H1 (cell line): ENCODE measurements around the gene TYRO3. TPM values are rescaled to one million over a fixed set of nuclear protein-coding genes. Genes with fewer than 3 reads are reported as not detected.

Source experiments
- CTCF ChIA-PET: fragments of 300-600 bp; sonication (Branson Sonifier 250); formaldehyde crosslinking; loops from one replicate; lab custom pipeline; 2021; ENCODE audit not compliant: partially characterized antibody; lab: Charles Lee
- POLR2A ChIA-PET: fragments of 300-600 bp; sonication (Branson Sonifier 250); formaldehyde crosslinking; loops from one replicate; lab custom pipeline; 2021; ENCODE audit warnings: inconsistent platforms; ENCODE audit not compliant: partially characterized antibody; lab: Charles Lee
- DNase-seq, 2 experiments: peaks; one replicate each; pipeline versions ENCODE4 v3.0.0 to v3.0.0-alpha.2; 2010 to 2022; ENCODE audit warnings: low spot score in 2 of 2, low read depth in 1 of 2, mixed read lengths in 1 of 2
- FAIRE-seq: peaks from 2 replicates; lab custom pipeline; 2011; peaks lifted over from hg19 to GRCh38; lab: Jason Lieb, UNC
- H2AFZ ChIP-seq: 2 replicates; pipeline ENCODE4 v1.8.1; 2012; ENCODE audit warnings: low read length, inconsistent platforms
- H2AK5ac ChIP-seq: 2 replicates; pipeline ENCODE4 v1.6.1; 2013; ENCODE audit warnings: low read depth, low read length
- H2BK120ac ChIP-seq: replicated peaks from 2 replicates; pipeline ENCODE3; 2013; ENCODE audit warnings: low read depth, low read length, inconsistent platforms
- H2BK12ac ChIP-seq: 2 replicates; pipeline ENCODE4 v1.6.1; 2013; ENCODE audit warnings: low read depth, low read length
- H2BK15ac ChIP-seq: 2 replicates; pipeline ENCODE4 v1.6.1; 2013; ENCODE audit warnings: low read length
- H2BK20ac ChIP-seq: 2 replicates; pipeline ENCODE4 v1.6.1; 2013; ENCODE audit warnings: low read length
- H2BK5ac ChIP-seq: 2 replicates; pipeline ENCODE4 v1.6.1; 2013; ENCODE audit warnings: low read depth, low read length
- H3K14ac ChIP-seq: 2 replicates; pipeline ENCODE4 v1.6.1; 2013; ENCODE audit warnings: inconsistent platforms; ENCODE audit not compliant: insufficient read length
- H3K18ac ChIP-seq: 2 replicates; pipeline ENCODE4 v1.6.1; 2013; ENCODE audit warnings: low read length; ENCODE audit errors: extremely low read depth
- H3K23ac ChIP-seq: 2 replicates; pipeline ENCODE4 v1.6.1; 2013; ENCODE audit warnings: inconsistent platforms; ENCODE audit not compliant: insufficient read length
- H3K23me2 ChIP-seq: 2 replicates; pipeline ENCODE4 v1.6.1; 2013; ENCODE audit warnings: low read depth, low read length
- H3K27ac ChIP-seq: 2 replicates; pipeline ENCODE4 v1.6.1; 2011; ENCODE audit warnings: low read depth, low read length, inconsistent platforms
- H3K27me3 ChIP-seq, 4 experiments: replicated peaks in 1 of 4; 1 replicate in 1 of 4; 2 replicates in 3 of 4; pipeline versions ENCODE4 v1.6.1 to v1.8.1; 2011 to 2013; ENCODE audit warnings: low read length in 3 of 4, mild to moderate bottlenecking in 3 of 4, inconsistent platforms in 2 of 4, mixed read lengths in 2 of 4, moderate library complexity in 1 of 4; ENCODE audit not compliant: control insufficient read depth in 3 of 4, insufficient read depth in 3 of 4; ENCODE audit errors: extremely low read depth in 1 of 4
- H3K36me3 ChIP-seq, 4 experiments: 2 replicates each; pipeline versions ENCODE4 v1.6.1 to v1.8.1; 2011 to 2013; ENCODE audit warnings: mild to moderate bottlenecking in 4 of 4, low read length in 3 of 4, moderate library complexity in 2 of 4, control low read depth in 1 of 4, inconsistent platforms in 1 of 4; ENCODE audit not compliant: insufficient read depth in 4 of 4, control insufficient read depth in 2 of 4
- H3K4ac ChIP-seq: replicated peaks from 2 replicates; pipeline ENCODE3; 2013; ENCODE audit warnings: low read length, low read depth, mixed read lengths, inconsistent platforms; ENCODE audit not compliant: insufficient read length
- H3K4me1 ChIP-seq, 4 experiments: replicated peaks in 1 of 4; 1 replicate in 1 of 4; 2 replicates in 3 of 4; pipeline versions ENCODE4 v1.6.1 to v1.8.1; 2011 to 2013; ENCODE audit warnings: low read length in 3 of 4, inconsistent platforms in 2 of 4, mixed read lengths in 1 of 4; ENCODE audit not compliant: insufficient read depth in 4 of 4, control insufficient read depth in 3 of 4
- H3K4me2 ChIP-seq, 2 experiments: 2 replicates each; pipeline versions ENCODE4 v1.6.1 to v1.8.1; 2011 to 2013; ENCODE audit warnings: low read depth in 2 of 2, low read length in 2 of 2, control low read depth in 1 of 2, inconsistent platforms in 1 of 2, mild to moderate bottlenecking in 1 of 2; ENCODE audit not compliant: insufficient read depth in 1 of 2
- H3K4me3 ChIP-seq, 4 experiments: fragments of 200-600, 300-600 bp in 1 of 4; sonication (generic), shearing (Covaris generic), sonication (Bioruptor Twin) in 1 of 4; 2 replicates each; pipeline versions ENCODE4 v1.5.1 to v1.8.1; 2011 to 2016; ENCODE audit warnings: low read length in 4 of 4, low read depth in 3 of 4, control low read depth in 2 of 4, inconsistent platforms in 2 of 4, mild to moderate bottlenecking in 2 of 4, mixed read lengths in 1 of 4, moderate library complexity in 1 of 4; ENCODE audit not compliant: insufficient read depth in 2 of 4; ENCODE audit errors: extremely low read depth in 1 of 4
- H3K56ac ChIP-seq: replicated peaks from 2 replicates; pipeline ENCODE3; 2013; ENCODE audit warnings: low read depth, mild to moderate bottlenecking, mixed read lengths, low read length, inconsistent platforms; ENCODE audit not compliant: insufficient read length
- H3K79me1 ChIP-seq: 2 replicates; pipeline ENCODE4 v1.6.1; 2013; ENCODE audit warnings: low read depth, low read length, control low read depth
- H3K79me2 ChIP-seq, 2 experiments: 2 replicates each; pipeline versions ENCODE4 v1.6.1 to v1.8.1; 2012 to 2013; ENCODE audit warnings: low read length in 2 of 2, mild to moderate bottlenecking in 2 of 2, inconsistent platforms in 1 of 2; ENCODE audit not compliant: insufficient read depth in 2 of 2, control insufficient read depth in 1 of 2
- H3K9ac ChIP-seq, 4 experiments: replicated peaks in 1 of 4; 1 replicate in 1 of 4; 2 replicates in 3 of 4; pipeline versions ENCODE4 v1.6.1 to v1.8.1; 2011 to 2013; ENCODE audit warnings: low read depth in 3 of 4, low read length in 3 of 4, control low read depth in 2 of 4, mild to moderate bottlenecking in 2 of 4, moderate library complexity in 2 of 4, inconsistent platforms in 1 of 4; ENCODE audit errors: extremely low read depth in 1 of 4
- H3K9me3 ChIP-seq, 2 experiments: 2 replicates each; pipeline versions ENCODE4 v1.6.1 to v1.8.1; 2012 to 2013; ENCODE audit warnings: mild to moderate bottlenecking in 2 of 2, moderate library complexity in 2 of 2, control low read depth in 1 of 2, inconsistent platforms in 1 of 2, low read depth in 1 of 2, low read length in 1 of 2, mixed read lengths in 1 of 2; ENCODE audit not compliant: insufficient read depth in 2 of 2
- H4K20me1 ChIP-seq, 2 experiments: replicated peaks in 1 of 2; 2 replicates each; pipeline versions ENCODE3 to v1.8.1; 2011 to 2013; ENCODE audit warnings: inconsistent platforms in 2 of 2, low read length in 2 of 2, mild to moderate bottlenecking in 1 of 2; ENCODE audit not compliant: insufficient read depth in 2 of 2, control insufficient read depth in 1 of 2
- H4K5ac ChIP-seq: 2 replicates; pipeline ENCODE4 v1.6.1; 2013; ENCODE audit warnings: low read length, low read depth, mixed read lengths, inconsistent platforms; ENCODE audit not compliant: insufficient read length
- H4K8ac ChIP-seq: 2 replicates; pipeline ENCODE4 v1.8.0; 2013; ENCODE audit warnings: mild to moderate bottlenecking, moderate library complexity, low read length, inconsistent platforms; ENCODE audit not compliant: insufficient read depth; ENCODE audit errors: extremely low read depth
- H4K91ac ChIP-seq: replicated peaks from 2 replicates; pipeline ENCODE3; 2013; ENCODE audit warnings: low read length, mixed read lengths, inconsistent platforms; ENCODE audit not compliant: insufficient read length
- CBX5 ChIP-seq: fragments of 300-800, 300-1000 bp; sonication (generic); IDR thresholded peaks from 2 replicates; pipeline ENCODE4 v1.7.1; 2016; ENCODE audit warnings: antibody characterized with exemption, low read length, low read depth
- CTBP2 ChIP-seq: IDR thresholded peaks from 2 replicates; pipeline ENCODE4 v1.7.0; 2011; ENCODE audit warnings: borderline replicate concordance, mild to moderate bottlenecking, moderate library complexity, mixed read lengths, low read length; ENCODE audit not compliant: insufficient read depth, insufficient read length
- E2F6 ChIP-seq: IDR thresholded peaks from 2 replicates; pipeline ENCODE4 v1.6.1; 2012; ENCODE audit warnings: inconsistent platforms
- FOSL1 ChIP-seq: IDR thresholded peaks from 2 replicates; pipeline ENCODE4 v1.6.1; 2011; ENCODE audit warnings: mild to moderate bottlenecking, low read depth, low read length, moderate library complexity; ENCODE audit not compliant: insufficient read depth
- NRF1 ChIP-seq: IDR thresholded peaks from 2 replicates; pipeline ENCODE4 v1.6.1; 2011; ENCODE audit warnings: mild to moderate bottlenecking, low read depth, low read length, improper control_type of control experiment
- POU5F1 ChIP-seq: IDR thresholded peaks from 2 replicates; pipeline ENCODE4 v1.6.1; 2011; ENCODE audit warnings: low read depth, mild to moderate bottlenecking, low read length, moderate library complexity
- RBBP5 ChIP-seq: IDR thresholded peaks from 2 replicates; pipeline ENCODE4 v1.7.1; 2012; ENCODE audit warnings: low read depth, mild to moderate bottlenecking, inconsistent platforms, low read length, moderate library complexity, borderline replicate concordance
- RNF2 ChIP-seq: fragments of 200-900, 300-1000 bp; sonication (generic); IDR thresholded peaks from 2 replicates; pipeline ENCODE4 v1.7.1; 2016; ENCODE audit warnings: borderline replicate concordance, low read depth, mild to moderate bottlenecking, antibody characterized with exemption, low read length; ENCODE audit not compliant: poor library complexity, severe bottlenecking; ENCODE audit errors: missing control alignments
- SIRT6 ChIP-seq: IDR thresholded peaks from one replicate; pipeline ENCODE4 v1.7.1; 2012; ENCODE audit warnings: low read length, inconsistent platforms
- SP2 ChIP-seq: IDR thresholded peaks from 2 replicates; pipeline ENCODE4 v1.6.1; 2012; ENCODE audit warnings: mild to moderate bottlenecking, low read length, inconsistent platforms
- WGBS, 2 experiments: shearing (Covaris generic) in 1 of 2; methylation state at CpG; one replicate each; pipeline versions ENCODE4 v1.1.6 to v1.1.7; 2013 to 2015; ENCODE audit warnings: low lambda C conversion rate in 2 of 2, mixed read lengths in 2 of 2, inconsistent platforms in 1 of 2, low coverage in 1 of 2, missing lambda C conversion rate in 1 of 2; ENCODE audit not compliant: insufficient replicate concordance in 2 of 2, insufficient coverage in 1 of 2, insufficient read length in 1 of 2; ENCODE audit errors: extremely low coverage in 1 of 2, missing lambda C conversion rate in 1 of 2; 5-methylcytosine and 5-hydroxymethylcytosine counted together
- polyA plus RNA-seq, 7 experiments: library from polyadenylated mRNA; depleted of rRNA in 3 of 7; stranded (reverse) in 5 of 7; unstranded in 2 of 7; fragments of >200 nt in 5 of 7; fragments of 200-250 nt in 2 of 7; gene quantifications; 1 replicate in 5 of 7; 2 replicates in 1 of 7; 4 replicates in 1 of 7; pipeline versions ENCODE4 v1.2.1 to v1.2.3, GENCODE V29; 2011 to 2013; ENCODE audit warnings: missing spikeins in 2 of 7, mixed read lengths in 2 of 7
- total RNA-seq: library from RNA; stranded (reverse); fragmentation: NEBNext Ultra II Directional; extraction: Animal tissue kit (Norgen Biotek cat#: 25700); gene quantifications from 2 replicates; pipeline ENCODE4 v1.2.1, GENCODE V29; 2021

Gene TYRO3
- total and polyA plus RNA-seq, 2 of the 8 experiments (the other 6 are each of a cell fraction or from before 2014, with no cell fraction given) = 82.7 to 98.8 TPM

- Histone ChIP-seq H2BK12ac (no peak overlapping the region), H4K91ac (no peak overlapping the region), H3K56ac (no peak overlapping the region), H3K9ac (no peak overlapping the region), H2BK20ac (no peak overlapping the region), H3K4me3 (no peak overlapping the region), H2AFZ (no peak overlapping the region), H4K8ac (no peak overlapping the region), H2BK5ac (no peak overlapping the region), H3K4me2 (no peak overlapping the region), H3K23me2 (no peaks in the 10 kb centered on the region), H3K4ac (no peak overlapping the region), H3K9me3 (no peaks in the 10 kb centered on the region), H3K27ac (no peak overlapping the region), H3K23ac (no peak overlapping the region), H2BK120ac (no peak overlapping the region), H4K5ac (no peak overlapping the region), H2BK15ac (no peak overlapping the region), H3K27me3 (no peaks in the 10 kb centered on the region), H3K18ac (no peak overlapping the region), H3K79me1 (no peaks in the 10 kb centered on the region), H3K14ac (no peak overlapping the region), H3K4me1 (no peaks in the 10 kb centered on the region), H3K36me3 (no peaks in the 10 kb centered on the region), H4K20me1 (no peaks in the 10 kb centered on the region), H3K79me2 (no peaks in the 10 kb centered on the region), H2AK5ac (no peak overlapping the region)
- TF ChIP-seq E2F6 = no peak
- TF ChIP-seq CBX5 = no peak
- no peak for TF ChIP-seq SP2
- TF ChIP-seq NRF1 = no peak
- no peak for TF ChIP-seq RBBP5
- no peak for TF ChIP-seq FOSL1
- no peak for TF ChIP-seq POU5F1
- no peak for TF ChIP-seq SIRT6
- TF ChIP-seq RNF2 = no peak
- TF ChIP-seq CTBP2 = no peak
- ChIA-PET POLR2A (interaction anchor here (1.5 to 29.7 kb wide), 4 partner anchors 9 to 32 kb away, joined by 7 to 643 read pairs (median 10); partner anchors contain the start of gene TYRO3), CTCF (interaction anchor here (1.2 to 3.7 kb wide), 6 partner anchors 9 to 37 kb away, joined by 3 to 29 read pairs (median 4); partner anchors contain the start of gene TYRO3)
- WGBS, 2 experiments = 80% methylated on average over 10 of the region's 10 CpGs; no CpG with 5 or more reads in 1 of the 2 experiments
- DNase-seq (no peak), FAIRE-seq (no peak)
These were observed 36.1 kb downstream of the TYRO3 start for GRCh38 chr15:41594801-41595746.
